Activated CD8-positive, alpha-beta T cell treated with anti-CD3 and anti-CD28 coated beads for 36 hours (primary cell): ENCODE results near the gene CALN1. TPM values are rescaled to one million over a fixed set of nuclear protein-coding genes. Genes with fewer than 3 reads are reported as not detected.

Experiments
- ATAC-seq: fragments of 200-7000 bp; cut with Tn5 transposase; one replicate; pipeline ENCODE4 v1.10.0; 2021; ENCODE audit warnings: mild to moderate bottlenecking, moderate library complexity
- CTCF ChIA-PET: fragments of 350-600 bp; sonication (Branson Sonifier 250); formaldehyde crosslinking; loops from one replicate; lab custom pipeline; 2021; ENCODE audit warnings: antibody characterized with exemption; lab: Charles Lee
- POLR2A ChIA-PET: fragments of 350-600 bp; sonication (Branson Sonifier 250); formaldehyde crosslinking; loops from one replicate; lab custom pipeline; 2021; ENCODE audit warnings: antibody characterized with exemption; lab: Charles Lee
- DNase-seq: peaks from one replicate; pipeline ENCODE4 v3.0.0-alpha.2; 2020
- H3K27ac Mint-ChIP-seq: one replicate; pipeline ENCODE4 v1.8.0; 2021; ENCODE audit warnings: mild to moderate bottlenecking, mixed read lengths
- H3K27me3 Mint-ChIP-seq: one replicate; pipeline ENCODE4 v1.8.0; 2021; ENCODE audit warnings: mixed read lengths
- H3K36me3 Mint-ChIP-seq: one replicate; pipeline ENCODE4 v1.8.0; 2021; ENCODE audit warnings: low read depth, mixed read lengths
- H3K4me1 Mint-ChIP-seq: one replicate; pipeline ENCODE4 v1.8.0; 2021; ENCODE audit warnings: low read depth, mixed read lengths
- H3K4me3 Mint-ChIP-seq: one replicate; pipeline ENCODE4 v1.8.0; 2021; ENCODE audit warnings: mild to moderate bottlenecking, moderate library complexity, mixed read lengths
- H3K9me3 Mint-ChIP-seq: one replicate; pipeline ENCODE4 v1.8.0; 2021; ENCODE audit warnings: mixed read lengths
- CTCF ChIP-seq: fragments of 200-600 bp; IDR thresholded peaks from one replicate; pipeline ENCODE4 v1.8.0; 2022; ENCODE audit warnings: antibody characterized with exemption, mild to moderate bottlenecking
- intact Hi-C: fragments of 100-400 bp; cut with micrococcal nuclease; formaldehyde crosslinking; loops from one replicate; pipeline ENCODE4 v1.10.0; 2022
- total RNA-seq, 2 experiments: library from RNA; stranded (reverse); gene quantifications; one replicate each; pipeline ENCODE4 v1.2.3, GENCODE V29; 2021

Gene CALN1
- total RNA-seq, 2 experiments from 2014 or later, result 0.02 to 0.16 TPM

- H3K27ac Mint-ChIP-seq, result no peak overlapping the region
- DNase-seq (no peak), ATAC-seq (no peak)
- no peaks in the 10 kb centered on the region for H3K27me3 Mint-ChIP-seq
- CTCF ChIA-PET, result no interaction called here
- no peak for TF ChIP-seq CTCF
- intact Hi-C loops, result no loop called here
- H3K4me1 Mint-ChIP-seq, result no peaks in the 10 kb centered on the region
- POLR2A ChIA-PET, result no interaction called here
- no peak overlapping the region for H3K4me3 Mint-ChIP-seq
- H3K36me3 Mint-ChIP-seq, result no peaks in the 10 kb centered on the region
- H3K9me3 Mint-ChIP-seq, result peaks cover 4% of the 10 kb centered on the region
Observed at GRCh38 chr7:71867626-71868025, 544.5 kb downstream of the CALN1 start.

GRCh38 chr7:71865172-71865571 is 547.0 kb downstream of the CALN1 start:
- Mint-ChIP-seq H3K27me3 (no peaks in the 10 kb centered on the region), H3K36me3 (no peaks in the 10 kb centered on the region), H3K4me1 (no peaks in the 10 kb centered on the region), H3K4me3 (no peak overlapping the region), H3K9me3 (peaks cover 5% of the 10 kb centered on the region), H3K27ac (no peak overlapping the region)
- ChIA-PET POLR2A (no interaction called here), CTCF (no interaction called here)
- no peak for TF ChIP-seq CTCF
- intact Hi-C loops, result no loop called here
- no peak for ATAC-seq
- no peak for DNase-seq

- Mint-ChIP-seq H3K27me3 (no peaks in the 10 kb centered on the region), H3K9me3 (peaks cover 8% of the 10 kb centered on the region), H3K4me1 (no peaks in the 10 kb centered on the region), H3K4me3 (no peak overlapping the region), H3K36me3 (no peaks in the 10 kb centered on the region), H3K27ac (no peak overlapping the region)
- intact Hi-C loops, result no loop called here
- CTCF ChIA-PET, result interaction anchor here (0.6 to 1.7 kb wide), 2 partner anchors 17 to 112 kb away, joined by 3 to 5 read pairs; no protein-coding TSS in a partner anchor
- POLR2A ChIA-PET, result no interaction called here
- ATAC-seq (no peak), DNase-seq (no peak)
- no peak for TF ChIP-seq CTCF
Observed at GRCh38 chr7:71864130-71864529, 548.0 kb downstream of the CALN1 start.

- H3K27me3 Mint-ChIP-seq, result no peaks in the 10 kb centered on the region
- H3K27ac Mint-ChIP-seq, result no peak overlapping the region
- no peaks in the 10 kb centered on the region for H3K4me1 Mint-ChIP-seq
- ChIA-PET CTCF (no interaction called here), POLR2A (no interaction called here)
- no peak for DNase-seq
- H3K4me3 Mint-ChIP-seq, result no peak overlapping the region
- no peak for TF ChIP-seq CTCF
- H3K36me3 Mint-ChIP-seq, result no peaks in the 10 kb centered on the region
- H3K9me3 Mint-ChIP-seq, result peaks cover 8% of the 10 kb centered on the region
- ATAC-seq, result no peak
- intact Hi-C loops, result no loop called here
Observed at GRCh38 chr7:71860572-71860971, 551.6 kb downstream of the CALN1 start.

- ATAC-seq (no peak), DNase-seq (no peak)
- Mint-ChIP-seq H3K27me3 (no peaks in the 10 kb centered on the region), H3K9me3 (peaks cover 3% of the 10 kb centered on the region), H3K36me3 (no peaks in the 10 kb centered on the region), H3K27ac (no peak overlapping the region), H3K4me3 (no peak overlapping the region), H3K4me1 (no peaks in the 10 kb centered on the region)
- intact Hi-C loops, result no loop called here
- POLR2A ChIA-PET, result no interaction called here
- no peak for TF ChIP-seq CTCF
- CTCF ChIA-PET, result interaction anchor here (1.7 kb wide), 1 partner anchor 14 kb away, joined by 3 read pairs; no protein-coding TSS in a partner anchor
Observed at GRCh38 chr7:71857338-71857737, 554.8 kb downstream of the CALN1 start.
